ENCODE measurements around the gene CREG2.

The CREG2 gene

GRCh38 chr2:101395545-101396315, 8.4 kb upstream of the CREG2 start:
- TF ChIP-seq POLR2AphosphoS5 (IDR thresholded peaks at IDR 0.05; ENCODE audit: low read depth) (no peak), CTCF (IDR thresholded peaks at IDR 0.05; ENCODE audit: insufficient read depth, low read length) (no peak), SPI1 (IDR thresholded peaks at IDR 0.05; ENCODE audit: borderline replicate concordance, low read depth) (no peak), GABPA (IDR thresholded peaks at IDR 0.05; ENCODE audit: low read depth) (no peak), REST (IDR thresholded peaks at IDR 0.05; ENCODE audit: insufficient replicate concordance, low read depth) (no peak)

GRCh38 chr2:101388232-101388631, 929 bp upstream of the CREG2 start:
- Histone ChIP-seq H3K27ac (replicated peaks) (no peak overlapping the region), H3K27me3 (ENCODE audit: insufficient read depth, poor library complexity, severe bottlenecking) (peaks cover 26% of the 10 kb centered on the region), H3K4me3 (replicated peaks; ENCODE audit: insufficient read depth, low read length) (no peak overlapping the region)
- TF ChIP-seq SPI1 (IDR thresholded peaks at IDR 0.05; ENCODE audit: borderline replicate concordance, low read depth) (no peak), POLR2AphosphoS5 (IDR thresholded peaks at IDR 0.05; ENCODE audit: low read depth) (no peak), REST (IDR thresholded peaks at IDR 0.05; ENCODE audit: insufficient replicate concordance, low read depth) (no peak), GABPA (IDR thresholded peaks at IDR 0.05; ENCODE audit: low read depth) (no peak), CTCF (IDR thresholded peaks at IDR 0.05; ENCODE audit: insufficient read depth, low read length) (no peak)
- DNase-seq (ENCODE audit: low read depth in 1 of 2, low spot score in 1 of 2), result peak in 1 of 2 experiments; percentile 13

More at GRCh38 chr2:101395545-101396315, 8.4 kb upstream of the CREG2 start:
- no peak overlapping the region for H3K4me3 ChIP-seq (replicated peaks; ENCODE audit: insufficient read depth, low read length)
- H3K27me3 ChIP-seq (ENCODE audit: insufficient read depth, poor library complexity, severe bottlenecking), result no peaks in the 10 kb centered on the region
- no peak for DNase-seq (ENCODE audit: low read depth in 1 of 2, low spot score in 1 of 2)
- H3K27ac ChIP-seq (replicated peaks), result no peak overlapping the region

- no peak overlapping the region for H3K27ac ChIP-seq (replicated peaks)
- H3K4me3 ChIP-seq (replicated peaks; ENCODE audit: insufficient read depth, low read length), result peak overlapping the region; percentile 41
- peaks cover 26% of the 10 kb centered on the region for H3K27me3 ChIP-seq (ENCODE audit: insufficient read depth, poor library complexity, severe bottlenecking)
- no peak for DNase-seq (ENCODE audit: low read depth in 1 of 2, low spot score in 1 of 2)
- TF ChIP-seq SPI1 (IDR thresholded peaks at IDR 0.05; ENCODE audit: borderline replicate concordance, low read depth), result no peak
- TF ChIP-seq POLR2AphosphoS5 (IDR thresholded peaks at IDR 0.05; ENCODE audit: low read depth), result no peak
- TF ChIP-seq REST (IDR thresholded peaks at IDR 0.05; ENCODE audit: insufficient replicate concordance, low read depth), result no peak
- no peak for TF ChIP-seq CTCF (IDR thresholded peaks at IDR 0.05; ENCODE audit: insufficient read depth, low read length)
- no peak for TF ChIP-seq GABPA (IDR thresholded peaks at IDR 0.05; ENCODE audit: low read depth)
Observed at GRCh38 chr2:101386599-101387150, 628 bp downstream of the CREG2 start.

Data from HL-60 (cell line).